ENCODE data around the gene S100A13. TPM values are rescaled to one million over a fixed set of nuclear protein-coding genes. Genes with fewer than 3 reads are reported as not detected.
A peak's percentile ranks its signal among the peaks of the same experiment; 100 is the strongest.

Gene S100A13
- total RNA-seq, 1 experiment from 2014 or later: 74.0 TPM

DNA sequence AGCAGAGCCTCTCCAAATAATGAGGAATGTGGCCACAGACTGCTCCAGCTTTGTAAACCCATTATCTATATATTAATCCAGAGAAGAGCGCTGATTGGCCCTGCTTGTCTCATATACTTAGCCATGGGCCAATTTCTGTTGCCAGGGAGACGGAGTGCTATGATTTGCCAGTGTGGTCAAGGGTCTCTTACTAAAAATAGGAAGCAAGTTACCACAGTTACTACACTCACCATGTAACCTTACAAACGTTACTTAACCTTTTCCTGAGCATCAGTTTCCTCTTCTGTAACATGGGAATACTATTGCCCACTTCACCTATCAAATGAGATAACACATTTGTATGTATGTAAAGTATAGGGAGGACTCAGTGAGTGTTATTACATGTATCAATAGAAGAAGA is 54.0 kb downstream of the S100A13 start:
- DNase-seq (ENCODE audit: low read depth in 1 of 2, low spot score in 2 of 2): no peak
- H3K4me1 ChIP-seq (replicated peaks): peaks cover 21% of the 10 kb centered on the region

DNA sequence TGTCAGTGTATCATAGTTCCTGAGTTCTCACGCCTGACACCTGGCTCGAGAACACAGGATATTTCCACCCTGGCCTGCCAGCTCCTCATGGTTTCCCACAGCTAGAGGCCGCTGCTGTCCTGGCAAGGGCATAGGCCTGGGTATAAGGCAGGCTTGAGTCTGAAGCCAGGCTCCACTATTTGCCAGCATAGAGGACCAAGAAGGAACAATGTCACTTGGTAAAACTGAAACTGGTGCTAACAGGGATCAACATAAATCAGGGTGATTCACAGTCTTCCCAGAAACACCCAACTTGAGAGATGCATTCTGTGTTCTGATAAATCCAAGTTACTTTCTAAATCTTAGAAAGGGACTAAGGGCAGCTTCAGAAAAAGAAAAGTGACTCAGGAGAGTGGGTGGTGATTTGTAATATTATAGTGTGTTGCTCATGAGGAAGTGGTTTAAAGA is 54.7 kb downstream of the S100A13 start:
- Histone ChIP-seq H3K36me3 (no peaks in the 10 kb centered on the region), H3K4me3 (no peak overlapping the region), H3K4me1 (replicated peaks) (peaks cover 21% of the 10 kb centered on the region), H3K27me3 (replicated peaks) (no peaks in the 10 kb centered on the region), H3K27ac (no peak overlapping the region), H3K9me3 (replicated peaks) (no peaks in the 10 kb centered on the region)
- peak; percentile 62 to 80 for DNase-seq (ENCODE audit: low read depth in 1 of 2, low spot score in 2 of 2)

More for the DNA sequence above, 54.0 kb downstream of the S100A13 start:
- Histone ChIP-seq H3K9me3 (replicated peaks) (no peaks in the 10 kb centered on the region), H3K27me3 (replicated peaks) (no peaks in the 10 kb centered on the region), H3K4me3 (no peak overlapping the region), H3K36me3 (no peaks in the 10 kb centered on the region), H3K27ac (no peak overlapping the region)

DNA sequence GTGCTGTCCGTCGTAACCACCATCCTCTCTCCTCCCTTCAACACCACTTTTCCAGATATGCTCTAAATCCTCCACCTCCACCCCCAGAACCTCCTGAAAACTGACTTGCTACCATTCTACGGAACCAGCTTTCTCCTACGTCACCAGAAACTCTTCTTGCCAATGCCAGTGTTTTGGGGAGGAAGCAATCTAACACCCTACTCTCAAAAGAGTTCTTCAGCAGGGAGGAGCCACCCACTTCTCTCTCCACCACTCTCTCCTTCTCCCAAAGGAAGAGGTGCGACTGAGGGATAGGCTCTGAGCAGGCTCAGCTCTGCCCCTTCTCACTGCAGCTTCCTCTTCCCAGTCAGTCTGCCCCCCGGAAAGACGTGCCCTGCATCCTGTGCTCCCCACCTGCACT is 55.6 kb downstream of the S100A13 start:
- H3K4me1 ChIP-seq (replicated peaks): peaks cover 30% of the 10 kb centered on the region
- H3K9me3 ChIP-seq (replicated peaks): no peaks in the 10 kb centered on the region
- no peak overlapping the region for H3K27ac ChIP-seq
- no peaks in the 10 kb centered on the region for H3K27me3 ChIP-seq (replicated peaks)
- 0 out of 2 replicates have a peak, but pooled peaks cover 4% of the 10 kb centered on the region for H3K36me3 ChIP-seq
- H3K4me3 ChIP-seq: no peak overlapping the region
- no peak for DNase-seq (ENCODE audit: low read depth in 1 of 2, low spot score in 2 of 2)

DNA sequence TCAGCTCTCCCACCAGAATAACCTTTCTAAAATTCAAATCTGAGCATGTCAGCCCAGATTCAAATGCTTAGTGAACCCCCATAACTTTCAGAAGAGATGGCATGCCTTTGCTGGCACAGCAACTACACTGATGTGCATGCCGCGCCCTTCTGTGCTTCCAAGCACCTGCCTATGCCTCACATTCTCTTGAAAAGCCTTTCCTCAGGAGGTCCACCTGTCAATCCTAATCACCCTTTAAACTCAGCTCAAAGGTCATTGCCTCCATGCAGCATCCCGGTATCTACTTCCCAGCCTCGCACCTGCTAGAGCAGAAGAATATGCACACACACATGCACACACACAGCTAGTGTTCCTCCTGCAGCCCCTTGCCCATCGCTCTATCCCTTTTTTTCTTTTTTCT is 56.4 kb downstream of the S100A13 start:
- H3K27ac ChIP-seq: no peak overlapping the region

DNA sequence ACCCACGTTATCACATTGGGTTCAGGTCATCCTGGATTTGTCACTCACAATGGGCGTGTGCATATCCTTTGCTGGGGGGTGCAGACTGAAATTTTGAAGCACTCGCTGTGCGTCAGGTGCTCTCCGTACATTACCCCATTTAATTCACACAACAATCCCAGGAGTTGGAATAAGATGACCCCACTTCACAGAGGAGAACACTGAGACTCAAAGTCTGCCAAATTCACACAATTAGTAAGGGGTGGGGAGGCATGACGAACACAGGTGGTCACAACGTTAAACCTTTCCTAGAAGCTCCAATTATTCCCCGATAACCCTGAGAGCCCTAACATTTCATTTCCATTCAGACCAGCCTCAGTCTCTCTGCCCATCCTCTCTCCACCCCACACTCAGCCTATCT is 57.8 kb downstream of the S100A13 start:
- Histone ChIP-seq H3K36me3 (0 out of 2 replicates have a peak, but pooled peaks cover 4% of the 10 kb centered on the region), H3K4me1 (replicated peaks) (peaks cover 46% of the 10 kb centered on the region), H3K27me3 (replicated peaks) (no peaks in the 10 kb centered on the region), H3K9me3 (replicated peaks) (no peaks in the 10 kb centered on the region), H3K27ac (no peak overlapping the region), H3K4me3 (no peak overlapping the region)
- no peak for DNase-seq (ENCODE audit: low read depth in 1 of 2, low spot score in 2 of 2)

More for the DNA sequence above, 56.4 kb downstream of the S100A13 start:
- no peaks in the 10 kb centered on the region for H3K27me3 ChIP-seq (replicated peaks)
- 0 out of 2 replicates have a peak, but pooled peaks cover 4% of the 10 kb centered on the region for H3K36me3 ChIP-seq
- no peaks in the 10 kb centered on the region for H3K9me3 ChIP-seq (replicated peaks)
- DNase-seq (ENCODE audit: low read depth in 1 of 2, low spot score in 2 of 2): no peak
- H3K4me3 ChIP-seq: no peak overlapping the region
- peaks cover 36% of the 10 kb centered on the region for H3K4me1 ChIP-seq (replicated peaks)

Other genes starting within 250 kb of the S100A13 start
- gene S100A8, start 236.4 kb downstream of the S100A13 start, total RNA-seq (2014; rRNA removed; shearing (Covaris generic)): not detected in 2 replicates
- gene S100A7A, start 211.0 kb downstream of the S100A13 start, total RNA-seq (2014; rRNA removed; shearing (Covaris generic)): not detected in 2 replicates
- gene S100A7, start 166.9 kb downstream of the S100A13 start, total RNA-seq (2014; rRNA removed; shearing (Covaris generic)): not detected in 2 replicates
- gene S100A6, start 91.5 kb downstream of the S100A13 start, total RNA-seq (2014; rRNA removed; shearing (Covaris generic)): 609 and 771 TPM in 2 replicates
- gene S100A5, start 86.6 kb downstream of the S100A13 start, total RNA-seq (2014; rRNA removed; shearing (Covaris generic)): not detected in 2 replicates
- gene S100A4, start 81.7 kb downstream of the S100A13 start, total RNA-seq (2014; rRNA removed; shearing (Covaris generic)): 5.0 and 9.5 TPM in 2 replicates
- gene S100A3, start 78.2 kb downstream of the S100A13 start, total RNA-seq (2014; rRNA removed; shearing (Covaris generic)): 0.31 and 2.9 TPM in 2 replicates
- gene S100A2, start 61.7 kb downstream of the S100A13 start, total RNA-seq (2014; rRNA removed; shearing (Covaris generic)): 5.3 and 15.8 TPM in 2 replicates
- 38.8 and 39.8 TPM in 2 replicates for gene S100A16, start 14.4 kb downstream of the S100A13 start, total RNA-seq (2014; rRNA removed; shearing (Covaris generic))
- not detected in 2 replicates for gene S100A14, start 11.2 kb downstream of the S100A13 start, total RNA-seq (2014; rRNA removed; shearing (Covaris generic))
- gene S100A1, start 929 bp upstream of the S100A13 start, total RNA-seq (2014; rRNA removed; shearing (Covaris generic)): 0.32 TPM in 1 of 2 replicates, not detected in the other
- 31.0 and 50.8 TPM in 2 replicates for gene CHTOP, start 6.6 kb upstream of the S100A13 start, total RNA-seq (2014; rRNA removed; shearing (Covaris generic))
- 48.0 and 59.3 TPM in 2 replicates for gene SNAPIN, start 31.2 kb upstream of the S100A13 start, total RNA-seq (2014; rRNA removed; shearing (Covaris generic))
- 347 and 370 TPM in 2 replicates for gene ILF2, start 43.5 kb upstream of the S100A13 start, total RNA-seq (2014; rRNA removed; shearing (Covaris generic))
- 0.05 TPM in 1 of 2 replicates, not detected in the other for gene NPR1, start 51.2 kb upstream of the S100A13 start, total RNA-seq (2014; rRNA removed; shearing (Covaris generic))
- 17.2 and 23.4 TPM in 2 replicates for gene INTS3, start 100.5 kb upstream of the S100A13 start, total RNA-seq (2014; rRNA removed; shearing (Covaris generic))
- gene SLC27A3, start 147.9 kb upstream of the S100A13 start, total RNA-seq (2014; rRNA removed; shearing (Covaris generic)): 5.7 and 11.9 TPM in 2 replicates